H9 (cell line): ENCODE results near the gene LHFPL2. TPM values are rescaled to one million over a fixed set of nuclear protein-coding genes. Genes with fewer than 3 reads are reported as not detected.

Experiments used
- DNase-seq: peaks from one replicate; pipeline ENCODE4 v3.0.0-alpha.2; 2017
- H2AFZ ChIP-seq: one replicate; pipeline ENCODE4 v1.6.1; 2013; ENCODE audit warnings: mild to moderate bottlenecking, low read length, control low read depth, moderate library complexity
- H2AK5ac ChIP-seq: 2 replicates; pipeline ENCODE4 v1.6.1; 2013; ENCODE audit warnings: low read length, control low read depth, mixed read lengths; ENCODE audit not compliant: insufficient read length
- H2BK120ac ChIP-seq: one replicate; pipeline ENCODE4 v1.6.1; 2013; ENCODE audit warnings: low read depth, mild to moderate bottlenecking, low read length, control low read depth, inconsistent platforms; ENCODE audit not compliant: poor library complexity, severe bottlenecking
- H2BK12ac ChIP-seq: 2 replicates; pipeline ENCODE4 v1.6.1; 2013; ENCODE audit warnings: low read length, control low read depth, mixed read lengths, low read depth; ENCODE audit not compliant: insufficient read length
- H2BK15ac ChIP-seq: 2 replicates; pipeline ENCODE4 v1.6.1; 2013; ENCODE audit warnings: low read depth, low read length, control low read depth
- H2BK20ac ChIP-seq: one replicate; pipeline ENCODE4 v1.6.1; 2013; ENCODE audit warnings: low read depth, mild to moderate bottlenecking, low read length, control low read depth, inconsistent platforms; ENCODE audit not compliant: poor library complexity, severe bottlenecking
- H2BK5ac ChIP-seq: 2 replicates; pipeline ENCODE4 v1.6.1; 2013; ENCODE audit warnings: low read length, control low read depth, mixed read lengths; ENCODE audit not compliant: insufficient read length
- H3K14ac ChIP-seq: 2 replicates; pipeline ENCODE4 v1.6.1; 2013; ENCODE audit warnings: low read length, control low read depth; ENCODE audit not compliant: insufficient read depth
- H3K18ac ChIP-seq: 2 replicates; pipeline ENCODE4 v1.6.1; 2013; ENCODE audit warnings: low read depth, mild to moderate bottlenecking, mixed read lengths, low read length, control low read depth; ENCODE audit not compliant: insufficient read length
- H3K23ac ChIP-seq: 2 replicates; pipeline ENCODE4 v1.6.1; 2013; ENCODE audit warnings: low read length, control low read depth, mixed read lengths, low read depth; ENCODE audit not compliant: insufficient read length
- H3K23me2 ChIP-seq: 2 replicates; pipeline ENCODE4 v1.6.1; 2013; ENCODE audit warnings: low read depth, mild to moderate bottlenecking, mixed read lengths, low read length, control low read depth; ENCODE audit not compliant: insufficient read length, poor library complexity, severe bottlenecking
- H3K27ac ChIP-seq: 2 replicates; pipeline ENCODE4 v1.5.1; 2013; ENCODE audit warnings: low read length, control low read depth, mixed read lengths, low read depth; ENCODE audit not compliant: insufficient read length
- H3K27me3 ChIP-seq: 2 replicates; pipeline ENCODE4 v1.6.1; 2013; ENCODE audit warnings: low read length, control low read depth, inconsistent platforms; ENCODE audit not compliant: insufficient read depth
- H3K4ac ChIP-seq: 2 replicates; pipeline ENCODE4 v1.6.1; 2013; ENCODE audit warnings: low read depth, mild to moderate bottlenecking, control low read depth, inconsistent platforms, low read length, moderate library complexity
- H3K4me1 ChIP-seq: 2 replicates; pipeline ENCODE4 v1.6.1; 2013; ENCODE audit warnings: low read length, control low read depth, inconsistent platforms; ENCODE audit not compliant: insufficient read depth
- H3K4me2 ChIP-seq: 2 replicates; pipeline ENCODE4 v1.6.1; 2013; ENCODE audit warnings: low read length, control low read depth, mixed read lengths; ENCODE audit not compliant: insufficient read length, insufficient read depth
- H3K56ac ChIP-seq: 2 replicates; pipeline ENCODE4 v1.6.1; 2013; ENCODE audit warnings: low read depth, mild to moderate bottlenecking, mixed read lengths, low read length, control low read depth; ENCODE audit not compliant: insufficient read length
- H3K79me1 ChIP-seq: 2 replicates; pipeline ENCODE4 v1.6.1; 2013; ENCODE audit warnings: low read depth, mild to moderate bottlenecking, moderate library complexity, low read length, control low read depth, inconsistent platforms; ENCODE audit not compliant: insufficient read depth, poor library complexity, severe bottlenecking
- H3K79me2 ChIP-seq: 2 replicates; pipeline ENCODE4 v1.6.1; 2013; ENCODE audit warnings: low read length, control low read depth, inconsistent platforms; ENCODE audit not compliant: insufficient read depth
- H3K9ac ChIP-seq: 2 replicates; pipeline ENCODE4 v1.6.1; 2013; ENCODE audit warnings: low read length, control low read depth, mixed read lengths; ENCODE audit not compliant: insufficient read length; ENCODE audit errors: extremely low read depth
- H3K9me3 ChIP-seq: one replicate; pipeline ENCODE4 v1.6.1; 2013; ENCODE audit warnings: low read depth, low read length, inconsistent platforms; ENCODE audit not compliant: control insufficient read depth
- H3T11ph ChIP-seq: one replicate; pipeline ENCODE4 v1.6.1; 2013; ENCODE audit warnings: mild to moderate bottlenecking, low read length, control low read depth, inconsistent platforms
- H4K20me1 ChIP-seq: one replicate; pipeline ENCODE4 v1.6.1; 2013; ENCODE audit not compliant: control insufficient read depth, insufficient read length, insufficient read depth
- H4K5ac ChIP-seq: 2 replicates; pipeline ENCODE4 v1.6.1; 2013; ENCODE audit warnings: low read depth, mild to moderate bottlenecking, mixed read lengths, low read length, control low read depth; ENCODE audit not compliant: insufficient read length
- H4K8ac ChIP-seq: replicated peaks from 2 replicates; pipeline ENCODE4 v1.6.1; 2013; ENCODE audit warnings: low read length, control low read depth, mixed read lengths, low read depth; ENCODE audit not compliant: insufficient read length
- H4K91ac ChIP-seq: 2 replicates; pipeline ENCODE4 v1.6.1; 2013; ENCODE audit warnings: low read depth, mild to moderate bottlenecking, moderate library complexity, mixed read lengths, low read length, control low read depth; ENCODE audit not compliant: insufficient read length
- H3K27ac Mint-ChIP-seq, 3 experiments: 2 replicates in 2 of 3; 3 replicates in 1 of 3; pipeline ENCODE4 v1.8.0; 2020 to 2021; ENCODE audit warnings: mixed read lengths in 3 of 3, mild to moderate bottlenecking in 1 of 3, moderate library complexity in 1 of 3
- H3K27me3 Mint-ChIP-seq: 2 replicates; pipeline ENCODE4 v1.8.0; 2021; ENCODE audit warnings: low read depth, mild to moderate bottlenecking, moderate library complexity, mixed read lengths
- H3K36me3 Mint-ChIP-seq, 3 experiments: 2 replicates in 2 of 3; 3 replicates in 1 of 3; pipeline ENCODE4 v1.8.0; 2020 to 2021; ENCODE audit warnings: low read depth in 3 of 3, mixed read lengths in 3 of 3; ENCODE audit not compliant: insufficient read depth in 1 of 3
- H3K4me1 Mint-ChIP-seq, 2 experiments: 2 replicates each; pipeline ENCODE4 v1.8.0; 2020; ENCODE audit warnings: mixed read lengths in 2 of 2
- H3K4me3 Mint-ChIP-seq, 2 experiments: 2 replicates in 1 of 2; 3 replicates in 1 of 2; pipeline ENCODE4 v1.8.0; 2020 to 2021; ENCODE audit warnings: mild to moderate bottlenecking in 2 of 2, mixed read lengths in 2 of 2, moderate library complexity in 1 of 2
- H3K9me3 Mint-ChIP-seq, 2 experiments: 2 replicates in 1 of 2; 3 replicates in 1 of 2; pipeline ENCODE4 v1.8.0; 2020; ENCODE audit warnings: mild to moderate bottlenecking in 2 of 2, mixed read lengths in 2 of 2, moderate library complexity in 1 of 2
- WGBS: extraction: QIAGEN DNeasy Blood & Tissue Kit; methylation state at CpG from one replicate; pipeline ENCODE4 v1.1.7; 2013; ENCODE audit warnings: missing lambda C conversion rate, low lambda C conversion rate, mixed read lengths; ENCODE audit not compliant: insufficient read length; ENCODE audit errors: extremely low coverage; 5-methylcytosine and 5-hydroxymethylcytosine counted together
- total RNA-seq: library from RNA; stranded (reverse); gene quantifications from 2 replicates; pipeline ENCODE4 v1.2.1, GENCODE V29; 2021
- TF ChIP-seq, protein P1 (sequence below): fragments of 200-600 bp; sonication (generic); conservative IDR thresholded peaks from 3 replicates; pipeline ENCODE4 v1.8.0; 2021; ENCODE audit warnings: antibody characterized with exemption, mild to moderate bottlenecking

LHFPL2 gene
- total RNA-seq, 1 experiment from 2014 or later = 26.3 TPM

- TF ChIP-seq, protein P1, sequence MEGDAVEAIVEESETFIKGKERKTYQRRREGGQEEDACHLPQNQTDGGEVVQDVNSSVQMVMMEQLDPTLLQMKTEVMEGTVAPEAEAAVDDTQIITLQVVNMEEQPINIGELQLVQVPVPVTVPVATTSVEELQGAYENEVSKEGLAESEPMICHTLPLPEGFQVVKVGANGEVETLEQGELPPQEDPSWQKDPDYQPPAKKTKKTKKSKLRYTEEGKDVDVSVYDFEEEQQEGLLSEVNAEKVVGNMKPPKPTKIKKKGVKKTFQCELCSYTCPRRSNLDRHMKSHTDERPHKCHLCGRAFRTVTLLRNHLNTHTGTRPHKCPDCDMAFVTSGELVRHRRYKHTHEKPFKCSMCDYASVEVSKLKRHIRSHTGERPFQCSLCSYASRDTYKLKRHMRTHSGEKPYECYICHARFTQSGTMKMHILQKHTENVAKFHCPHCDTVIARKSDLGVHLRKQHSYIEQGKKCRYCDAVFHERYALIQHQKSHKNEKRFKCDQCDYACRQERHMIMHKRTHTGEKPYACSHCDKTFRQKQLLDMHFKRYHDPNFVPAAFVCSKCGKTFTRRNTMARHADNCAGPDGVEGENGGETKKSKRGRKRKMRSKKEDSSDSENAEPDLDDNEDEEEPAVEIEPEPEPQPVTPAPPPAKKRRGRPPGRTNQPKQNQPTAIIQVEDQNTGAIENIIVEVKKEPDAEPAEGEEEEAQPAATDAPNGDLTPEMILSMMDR = no peak
- Histone ChIP-seq H3K23me2 (no peaks in the 10 kb centered on the region), H3K9ac (no peak overlapping the region), H2BK5ac (no peak overlapping the region), H3K4me2 (no peak overlapping the region), H3K14ac (no peak overlapping the region), H2AK5ac (no peak overlapping the region), H4K91ac (no peak overlapping the region), H3K9me3 (no peaks in the 10 kb centered on the region), H3K4ac (no peak overlapping the region), H2BK12ac (no peak overlapping the region), H4K20me1 (no peaks in the 10 kb centered on the region), H2BK120ac (no peak overlapping the region), H3K27me3 (no peaks in the 10 kb centered on the region), H3K27ac (no peak overlapping the region), H3K23ac (no peak overlapping the region), H3K4me1 (no peaks in the 10 kb centered on the region), H2BK20ac (no peak overlapping the region), H3K79me2 (peaks cover 16% of the 10 kb centered on the region), H2BK15ac (no peak overlapping the region), H3K79me1 (peaks cover 5% of the 10 kb centered on the region), H4K8ac (no peak overlapping the region), H4K5ac (no peak overlapping the region), H3K56ac (no peak overlapping the region), H3K18ac (no peak overlapping the region), H3T11ph (no peak overlapping the region), H2AFZ (no peak overlapping the region)
- H3K4me1 Mint-ChIP-seq = peaks cover 6 to 15% of the 10 kb centered on the region in 2 experiments
- peaks cover 60 to 66% (median 62%) of the 10 kb centered on the region in 3 experiments; a peak in 6 of 7 replicates for H3K36me3 Mint-ChIP-seq
- no peak overlapping the region for H3K27ac Mint-ChIP-seq
- no peaks in the 10 kb centered on the region for H3K9me3 Mint-ChIP-seq
- DNase-seq = no peak
- H3K4me3 Mint-ChIP-seq = no peak overlapping the region
- no CpG with 5 or more reads among the region's 6 CpGs for WGBS
- H3K27me3 Mint-ChIP-seq = no peaks in the 10 kb centered on the region
These were observed 18.5 kb downstream of the LHFPL2 start for GRCh38 chr5:78630047-78630446.
